Measurements from ENCODE around the gene RETREG1. TPM values are rescaled to one million over a fixed set of nuclear protein-coding genes. Genes with fewer than 3 reads are reported as not detected.

The RETREG1 gene
- total RNA-seq, 1 donor from 2014 or later = 39.8 TPM

DNA sequence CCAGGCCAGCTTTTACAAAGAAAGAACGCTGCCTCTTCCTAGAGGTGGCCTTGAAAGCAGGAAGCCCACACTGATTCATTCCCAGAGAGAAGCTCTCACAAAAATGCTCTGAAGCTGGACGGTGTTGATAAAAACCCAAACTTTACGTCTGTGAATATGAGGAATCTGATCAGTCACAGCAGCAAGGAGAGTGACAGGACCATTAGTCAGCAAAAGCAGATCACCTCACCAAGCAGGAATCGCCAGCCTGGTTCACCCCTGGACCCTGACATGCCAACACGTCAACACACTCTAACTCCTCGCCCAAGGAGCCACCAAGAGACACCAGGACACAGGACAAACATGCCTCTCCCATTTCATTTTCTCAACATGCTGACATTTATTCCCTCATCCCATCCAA is 80.6 kb downstream of the RETREG1 start:
- intact Hi-C loops (cut with micrococcal nuclease) = no loop called here

DNA sequence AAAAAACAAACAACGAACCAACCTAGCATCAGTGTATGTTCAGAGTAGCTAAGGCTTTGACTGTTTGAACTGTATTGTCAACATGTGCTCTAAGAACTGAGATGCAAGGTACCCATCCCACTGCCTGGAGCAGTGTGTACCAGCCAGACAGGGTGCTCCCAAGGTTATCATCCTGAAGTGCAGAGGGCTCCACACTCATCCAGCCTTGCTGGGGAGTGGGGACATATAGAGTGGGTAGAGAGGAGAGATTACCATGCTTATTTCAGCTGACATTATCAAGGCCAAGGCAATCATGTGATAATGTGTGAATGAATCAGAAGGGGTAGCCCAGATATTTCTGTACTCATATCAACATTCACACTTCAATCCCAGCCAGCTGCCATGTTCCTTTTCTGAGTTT is 82.5 kb downstream of the RETREG1 start:
- intact Hi-C loops (cut with micrococcal nuclease) = no loop called here

DNA sequence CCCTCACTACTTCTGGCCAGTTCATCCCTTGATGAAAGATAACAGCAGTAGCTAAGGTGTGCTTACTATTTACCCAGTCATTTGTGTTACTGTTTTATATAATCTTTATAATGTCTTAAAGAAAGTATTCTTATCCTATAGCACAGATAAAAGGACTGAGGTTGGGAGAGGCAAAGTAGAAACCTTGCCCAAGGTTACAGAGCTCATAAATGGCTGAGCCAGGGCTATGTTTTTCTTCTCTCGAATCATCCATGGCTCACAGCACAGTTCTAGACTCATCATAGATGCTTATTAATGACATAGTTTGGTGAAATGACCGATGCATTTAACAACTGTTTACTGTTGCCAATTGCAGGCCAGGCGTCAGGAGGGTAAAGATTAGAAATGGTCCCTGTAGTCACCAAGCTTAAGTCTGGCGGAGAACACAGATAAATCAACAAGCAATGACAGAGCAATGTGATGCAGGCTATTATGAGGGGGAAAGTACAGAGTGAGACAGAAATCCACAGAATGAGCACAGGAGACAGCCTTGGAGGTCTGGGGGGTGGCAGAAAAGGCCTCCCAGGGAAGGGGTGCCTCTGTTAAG is 85.6 kb downstream of the RETREG1 start:
- intact Hi-C loops (cut with micrococcal nuclease) = no loop called here

DNA sequence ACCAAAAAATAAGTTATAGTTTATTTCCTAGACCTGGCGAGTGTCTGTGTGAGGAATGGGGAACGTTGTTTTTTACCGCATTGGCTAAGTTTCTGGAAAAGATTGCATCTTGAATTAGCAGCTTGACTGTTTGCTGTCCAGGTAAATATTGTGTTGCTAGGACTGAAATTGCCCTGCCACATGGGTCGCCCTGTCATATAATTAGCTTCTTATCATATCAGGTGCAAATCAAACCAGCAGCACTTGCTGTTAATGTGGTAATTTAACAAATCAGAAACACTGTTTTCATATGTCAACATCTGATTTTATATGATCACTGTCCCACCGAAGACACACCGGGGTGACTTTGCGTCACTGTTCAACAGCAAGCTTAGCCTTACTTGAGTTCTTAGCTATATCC is 87.5 kb downstream of the RETREG1 start:
- intact Hi-C loops (cut with micrococcal nuclease) = no loop called here

DNA sequence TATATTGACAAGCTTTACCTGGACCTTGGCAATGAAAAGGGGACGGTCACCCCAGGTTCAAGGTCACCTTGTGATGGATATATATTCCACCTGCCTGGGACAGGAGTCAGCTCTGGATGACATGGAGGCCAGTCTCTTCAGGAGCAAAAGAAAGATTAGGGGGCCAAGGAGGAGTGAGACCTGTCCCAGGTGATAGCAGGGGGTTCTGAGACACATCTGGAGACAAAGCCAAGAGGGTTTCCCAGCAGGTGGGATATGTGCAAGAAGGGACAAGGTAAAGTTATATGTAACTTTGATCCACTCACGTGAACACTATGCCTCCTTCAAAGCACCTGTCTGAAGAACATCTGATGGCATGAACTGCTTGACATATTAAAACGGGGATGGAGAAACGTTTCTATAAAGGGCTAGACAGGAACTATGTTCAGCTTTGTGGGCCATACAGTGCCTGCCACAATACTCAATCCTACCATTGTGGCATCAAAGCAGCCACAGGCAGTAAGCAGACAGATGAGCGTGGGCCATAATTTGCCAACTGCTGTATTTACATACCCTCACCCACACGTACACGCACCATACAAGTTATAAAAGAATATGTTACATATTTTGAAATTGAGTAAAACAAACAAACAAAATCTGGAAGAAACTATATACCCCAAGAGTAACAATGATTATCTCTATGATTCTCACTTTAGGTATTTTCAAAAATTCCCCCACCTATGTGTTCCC is 88.3 kb downstream of the RETREG1 start:
- intact Hi-C loops (cut with micrococcal nuclease) = no loop called here

DNA sequence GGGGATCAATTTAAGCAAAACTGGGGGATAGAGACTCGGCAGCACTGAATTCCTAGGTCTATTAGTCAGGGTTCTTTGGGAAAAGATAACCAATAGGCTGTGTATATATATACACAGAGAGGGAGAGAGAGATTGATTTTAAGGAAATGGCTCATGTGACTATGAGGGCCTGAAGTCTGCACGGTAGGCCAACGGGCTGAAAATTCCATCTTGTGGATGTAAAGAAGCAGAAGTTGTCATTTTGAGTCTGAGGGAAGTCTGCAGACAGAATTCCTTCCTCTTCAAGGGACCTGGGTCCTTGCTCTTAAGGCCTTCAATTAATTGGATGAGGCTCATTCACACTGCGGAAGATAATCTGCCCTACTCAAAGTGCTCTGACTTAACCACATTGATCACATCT is 91.1 kb downstream of the RETREG1 start:
- intact Hi-C loops (cut with micrococcal nuclease) = no loop called here

DNA sequence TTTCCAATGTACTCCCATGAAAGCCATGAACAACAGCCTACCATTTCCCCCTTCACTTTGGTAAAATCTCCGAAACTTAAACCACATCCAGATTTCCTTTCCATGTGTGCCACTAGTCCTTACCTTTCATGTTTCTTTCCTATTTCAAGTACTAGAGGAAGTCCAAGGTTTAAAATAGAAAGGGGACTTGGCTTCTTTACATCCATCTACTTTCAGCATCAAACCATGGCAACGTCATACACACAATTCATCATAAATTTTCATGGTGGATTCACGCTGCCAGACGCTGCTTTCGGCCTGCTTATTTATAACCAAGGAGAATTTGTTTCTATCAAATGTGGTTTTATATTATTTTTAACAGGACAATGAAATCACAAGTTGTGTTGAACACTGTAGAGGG is 92.5 kb downstream of the RETREG1 start:
- intact Hi-C loops (cut with micrococcal nuclease) = no loop called here

DNA sequence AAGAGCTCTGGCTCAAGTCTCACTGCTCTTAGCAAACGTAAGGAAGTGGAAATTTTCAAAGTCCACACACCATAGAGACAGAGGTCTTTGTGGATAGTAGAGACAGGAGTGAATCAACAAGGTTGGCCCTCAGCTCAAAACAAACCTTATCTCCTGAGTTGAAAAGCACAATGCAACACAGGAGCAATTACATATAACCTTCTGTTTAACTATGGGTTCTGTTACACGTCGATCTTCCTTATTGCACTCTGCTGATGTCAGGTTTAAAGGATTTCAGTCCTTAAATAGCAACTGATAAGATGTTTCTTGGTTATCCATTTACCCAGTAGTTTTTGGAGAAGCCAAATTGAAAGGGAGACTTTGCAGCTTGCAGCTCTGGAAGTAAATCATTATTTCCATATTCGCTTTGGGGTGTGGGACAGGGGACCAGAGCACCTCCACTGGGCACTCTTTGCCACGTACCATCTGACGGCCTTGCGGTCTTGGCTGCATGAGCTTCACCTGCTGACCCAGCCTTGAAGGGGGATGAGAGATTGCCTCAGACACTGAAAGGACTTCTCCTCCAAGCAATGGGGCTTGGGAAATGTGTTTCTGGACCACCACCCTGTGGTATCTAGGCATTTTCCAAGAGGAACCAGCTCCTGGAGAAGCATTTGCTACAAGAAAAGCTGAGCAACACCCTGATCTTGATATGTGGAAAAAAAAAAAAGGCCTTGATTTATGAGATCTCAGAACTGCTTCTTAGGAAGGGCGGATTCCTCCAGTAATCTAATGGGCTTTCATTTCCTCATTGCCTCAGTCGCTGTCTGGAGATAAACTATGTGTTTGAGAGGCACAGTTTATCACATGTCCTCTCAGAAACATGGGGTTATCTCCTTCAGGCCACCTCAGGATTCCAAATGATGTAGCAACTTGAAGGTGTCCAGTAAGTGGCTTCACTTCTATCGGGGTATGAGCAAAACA is 95.0 kb downstream of the RETREG1 start:
- intact Hi-C loops (cut with micrococcal nuclease) = no loop called here

DNA sequence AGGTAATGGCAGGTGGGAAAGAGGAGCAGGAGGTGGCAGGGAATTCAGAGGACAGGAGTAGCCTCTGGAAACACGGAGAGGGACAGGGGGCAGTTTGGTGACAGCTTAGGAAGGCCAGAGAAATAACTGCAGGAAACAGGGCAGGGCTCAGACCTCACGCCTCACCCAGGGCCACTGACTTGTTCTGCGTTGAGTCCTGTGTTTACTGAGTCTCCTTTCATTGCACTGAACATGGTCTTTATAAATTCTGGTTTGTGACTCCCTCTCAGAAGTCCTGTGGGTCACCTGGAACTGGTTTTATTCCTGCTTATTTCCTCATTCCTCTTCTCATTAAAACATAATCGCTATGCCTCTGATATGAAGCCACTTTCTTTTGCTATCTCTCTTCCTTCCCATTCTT is 96.0 kb downstream of the RETREG1 start:
- intact Hi-C loops (cut with micrococcal nuclease) = no loop called here

DNA sequence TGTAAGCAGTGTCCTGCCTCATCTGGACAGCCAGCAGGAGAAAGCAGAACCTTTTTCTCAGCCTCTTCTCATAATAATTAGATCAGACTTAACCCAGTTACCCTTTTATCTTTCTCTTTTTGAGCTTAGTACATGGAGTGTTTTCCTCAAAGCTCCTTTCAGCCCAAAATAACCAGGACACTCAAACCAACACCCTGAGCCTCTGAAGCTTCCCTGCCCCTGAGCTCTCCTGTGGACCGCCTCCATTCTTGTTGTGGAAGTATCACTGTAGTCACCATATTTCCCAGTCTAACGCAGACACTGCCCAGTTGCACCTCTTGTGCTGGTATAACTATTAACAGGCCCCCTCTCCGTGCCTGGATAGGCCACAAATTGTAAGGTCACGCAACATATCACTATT is 97.4 kb downstream of the RETREG1 start:
- intact Hi-C loops (cut with micrococcal nuclease) = no loop called here

DNA sequence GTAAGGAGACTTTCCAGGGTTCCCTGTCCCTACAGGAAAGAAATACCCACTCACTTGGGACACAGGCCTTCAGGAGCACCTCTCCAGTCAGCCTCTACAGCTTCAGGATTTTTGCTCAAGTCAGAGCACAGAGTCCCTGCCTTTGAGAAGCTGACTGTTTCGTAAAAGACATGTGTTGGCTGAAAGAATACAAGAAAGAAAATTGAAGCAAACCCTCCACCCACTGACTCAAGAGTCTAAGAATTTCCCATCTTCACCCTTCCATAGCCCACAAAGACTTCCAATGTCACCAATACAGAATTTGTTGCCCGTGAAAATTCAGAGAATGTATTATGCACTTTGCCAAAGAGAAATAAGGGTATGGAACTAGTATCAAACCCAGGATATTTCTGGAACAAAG is 98.2 kb downstream of the RETREG1 start:
- intact Hi-C loops (cut with micrococcal nuclease) = no loop called here

DNA sequence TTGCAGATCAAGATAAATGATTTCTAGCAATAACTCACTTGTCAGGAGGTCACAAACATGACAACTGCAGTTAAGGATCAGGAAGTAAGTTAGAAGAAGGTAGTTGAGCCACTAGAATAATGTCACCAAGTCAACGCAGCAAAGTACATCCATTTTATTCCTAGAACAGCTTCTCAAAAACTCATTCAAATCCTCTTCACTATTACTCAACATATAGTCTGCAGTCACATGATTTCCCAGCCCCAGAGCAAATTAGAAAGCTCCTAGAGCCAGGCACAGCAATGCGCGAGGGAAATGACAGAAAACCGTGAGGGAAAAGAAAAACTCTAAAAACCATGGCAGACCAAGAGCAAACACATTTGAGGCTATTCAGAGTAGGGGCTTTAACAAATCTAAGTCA is 101.3 kb downstream of the RETREG1 start:
- intact Hi-C loops (cut with micrococcal nuclease) = no loop called here

DNA sequence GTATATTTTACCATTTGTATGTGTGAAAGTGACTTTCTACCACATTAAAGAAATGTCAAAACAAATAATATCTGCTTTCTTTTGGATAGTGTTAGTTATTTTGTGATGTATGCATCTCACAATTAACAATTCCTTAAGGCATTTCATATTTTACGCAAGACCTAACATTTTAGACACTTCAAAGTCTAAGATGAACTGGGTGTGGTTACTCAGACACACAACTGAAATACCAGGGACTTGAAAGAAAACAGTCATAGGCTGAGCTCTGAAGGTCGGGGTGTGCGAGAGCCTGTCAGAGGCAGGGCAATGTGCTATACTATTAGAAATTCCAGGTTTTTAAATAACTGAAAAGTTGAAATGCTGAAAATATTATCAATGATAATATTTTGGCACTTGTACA is 106.7 kb downstream of the RETREG1 start:
- intact Hi-C loops (cut with micrococcal nuclease) = no loop called here

DNA sequence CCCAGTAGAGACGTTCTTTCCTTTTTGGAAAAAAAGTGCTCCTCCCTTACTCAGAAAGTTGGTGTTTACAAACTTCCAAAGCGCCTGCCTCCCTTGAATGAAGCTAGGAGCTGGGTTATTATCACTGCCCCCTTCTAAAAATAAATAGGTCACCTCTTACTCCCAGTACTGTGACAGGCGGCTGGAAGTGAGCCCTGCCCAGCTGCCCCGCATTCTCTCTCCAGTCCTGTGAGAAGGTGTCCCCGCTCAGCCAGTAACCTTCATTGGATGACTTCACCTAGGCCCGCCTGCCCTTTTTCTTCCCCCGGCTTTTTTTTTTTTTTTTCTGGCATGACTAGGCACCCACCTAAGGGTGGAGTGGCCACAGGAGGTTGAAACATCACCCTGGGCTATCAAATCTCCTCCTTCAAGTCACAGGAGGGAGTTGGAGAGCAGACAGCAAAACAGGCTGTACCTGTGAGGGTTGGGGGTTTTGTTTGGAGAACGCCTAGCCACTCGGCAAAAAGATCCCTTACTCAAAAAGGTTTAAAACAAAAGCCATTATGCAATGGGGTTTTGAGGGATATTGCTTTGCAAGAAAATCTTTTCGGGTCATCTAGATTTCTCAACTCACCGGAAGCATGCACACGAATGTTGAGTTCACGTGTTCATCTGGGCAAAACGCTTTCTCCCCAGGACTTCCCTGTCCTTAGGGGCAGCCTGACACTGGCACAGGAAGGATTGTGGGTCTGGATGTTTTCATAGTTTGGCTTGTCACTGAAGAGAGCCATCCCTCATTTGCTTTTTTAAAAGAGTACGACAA is 107.9 kb downstream of the RETREG1 start:
- intact Hi-C loops (cut with micrococcal nuclease) = no loop called here

DNA sequence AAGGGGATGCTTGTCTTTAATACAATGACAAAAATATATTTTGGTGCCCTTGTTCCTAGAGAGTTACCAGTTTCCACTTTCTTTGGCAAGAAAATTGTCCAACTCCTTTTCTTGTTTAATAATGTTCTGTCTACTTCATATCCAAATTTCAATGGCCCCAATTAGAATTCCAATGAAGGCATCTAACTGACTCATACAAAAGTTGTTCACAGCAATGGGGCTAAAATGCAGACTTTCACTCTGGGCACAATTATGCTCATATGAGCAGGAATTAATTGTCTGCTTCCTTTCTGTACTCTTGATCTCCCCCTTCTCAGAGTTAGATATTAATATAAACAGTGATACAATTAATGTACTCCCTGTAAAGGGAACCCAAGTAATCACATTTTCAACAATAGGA is 109.1 kb downstream of the RETREG1 start:
- intact Hi-C loops (cut with micrococcal nuclease) = no loop called here

DNA sequence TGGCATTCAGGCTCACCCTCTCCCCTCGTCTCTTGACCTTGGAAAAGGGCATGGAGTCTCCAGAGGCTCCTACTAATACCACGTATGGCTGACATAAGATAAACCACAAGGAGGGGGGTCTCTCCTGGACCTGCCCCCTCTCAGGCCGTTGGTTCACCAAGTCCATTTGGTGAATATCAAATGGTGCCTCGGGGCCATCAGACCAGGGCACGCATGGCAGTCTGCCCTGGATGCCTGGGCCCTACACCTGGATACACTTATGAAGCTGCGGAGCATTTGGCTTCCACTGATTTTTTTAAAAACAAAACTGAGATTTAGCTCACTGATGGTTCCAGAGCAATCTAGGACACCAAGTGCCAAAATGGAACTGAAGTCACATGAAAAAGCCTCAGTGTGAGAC is 110.9 kb downstream of the RETREG1 start:
- intact Hi-C loops (cut with micrococcal nuclease) = no loop called here

DNA sequence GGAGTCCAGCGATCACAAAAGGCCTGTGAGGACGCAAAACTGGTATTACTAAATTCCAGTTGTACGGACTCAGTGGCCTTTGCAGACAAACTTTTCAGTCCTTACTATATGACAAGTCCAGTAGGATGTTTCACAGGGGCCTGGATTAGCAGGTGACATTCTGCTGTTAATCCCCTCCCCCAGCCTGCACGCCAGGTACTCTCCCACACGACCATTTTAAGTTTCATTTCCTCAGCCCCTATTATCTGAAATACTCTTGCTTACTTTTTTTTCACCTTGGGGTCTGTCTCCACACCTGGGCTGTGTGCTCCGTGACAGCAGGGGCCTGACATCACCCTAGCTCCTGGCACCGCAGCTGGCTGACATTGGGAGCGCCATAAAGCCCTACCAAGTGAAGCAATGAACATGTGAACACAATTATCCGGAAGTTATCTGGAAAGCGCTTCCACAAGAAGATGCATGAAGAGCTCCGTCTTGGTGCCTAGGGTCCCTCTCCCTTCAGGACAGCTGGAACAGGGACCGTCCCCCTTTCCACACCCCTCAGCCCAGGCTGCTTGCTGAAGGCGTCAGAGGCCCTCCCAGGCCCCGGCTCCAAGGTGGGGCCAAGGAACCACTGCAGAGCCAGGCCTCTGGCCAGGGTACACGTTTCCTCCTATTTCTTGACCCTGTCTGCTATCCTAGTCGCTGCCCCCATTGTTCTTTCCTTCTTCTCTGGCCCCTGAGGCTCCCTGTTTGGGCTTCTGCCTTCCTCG is 111.5 kb downstream of the RETREG1 start:
- intact Hi-C loops (cut with micrococcal nuclease) = no loop called here

DNA sequence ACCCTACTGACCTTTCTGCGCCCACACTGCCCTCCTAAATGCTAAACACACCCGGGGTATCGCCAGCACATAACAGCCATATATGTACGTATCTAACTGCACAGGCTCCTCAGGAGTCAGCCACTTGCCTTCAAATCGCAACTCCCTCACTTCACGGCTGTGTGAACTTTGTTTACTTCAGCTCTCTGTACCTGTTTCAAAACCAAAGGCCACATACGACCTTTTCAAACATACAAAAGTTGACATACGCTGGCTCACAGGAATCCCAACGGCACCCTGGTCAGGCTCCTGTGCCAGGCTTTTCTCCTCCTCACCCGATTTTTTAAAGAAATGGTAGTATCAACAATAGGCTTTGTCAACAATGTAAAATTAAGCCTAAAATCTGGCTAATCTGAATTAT is 112.2 kb downstream of the RETREG1 start:
- intact Hi-C loops (cut with micrococcal nuclease) = no loop called here

DNA sequence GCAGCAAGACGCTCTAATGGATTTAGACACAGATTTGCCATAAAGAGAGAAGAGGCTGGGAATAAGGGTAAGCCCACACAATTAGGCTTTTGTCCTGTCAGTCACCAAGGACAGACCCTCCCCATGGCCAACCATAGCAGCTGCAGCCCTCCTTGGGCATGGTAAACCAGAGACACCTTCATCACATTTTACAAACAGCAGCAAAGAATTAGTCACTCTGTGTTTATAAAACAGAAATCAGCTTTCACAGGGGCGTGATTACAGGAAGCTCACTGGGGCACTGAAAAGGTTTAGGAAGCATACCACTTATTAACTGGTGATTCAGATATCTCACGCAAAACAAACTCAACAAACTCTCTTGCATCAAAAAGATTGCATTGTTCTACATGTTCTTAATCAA is 113.9 kb downstream of the RETREG1 start:
- intact Hi-C loops (cut with micrococcal nuclease) = no loop called here

DNA sequence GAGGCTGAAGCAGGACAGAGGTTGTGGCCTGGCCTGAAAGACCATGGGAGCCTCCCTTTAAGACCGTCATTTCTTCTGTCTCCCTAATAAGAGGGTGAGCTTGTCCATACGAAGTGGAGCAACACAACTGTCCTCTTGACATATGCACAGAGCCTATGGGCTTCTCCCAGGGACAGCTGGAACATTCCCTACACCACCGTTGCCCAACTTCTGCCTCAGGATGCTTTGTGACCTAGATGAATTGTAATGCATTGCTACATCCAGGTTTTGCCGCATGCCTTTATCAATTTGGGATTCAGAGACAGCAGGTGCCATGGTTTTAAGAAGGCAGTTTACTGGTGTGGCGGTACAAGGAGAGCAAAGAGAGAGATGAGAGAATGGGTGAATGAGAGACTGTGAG is 116.8 kb downstream of the RETREG1 start:
- intact Hi-C loops (cut with micrococcal nuclease) = no loop called here

DNA sequence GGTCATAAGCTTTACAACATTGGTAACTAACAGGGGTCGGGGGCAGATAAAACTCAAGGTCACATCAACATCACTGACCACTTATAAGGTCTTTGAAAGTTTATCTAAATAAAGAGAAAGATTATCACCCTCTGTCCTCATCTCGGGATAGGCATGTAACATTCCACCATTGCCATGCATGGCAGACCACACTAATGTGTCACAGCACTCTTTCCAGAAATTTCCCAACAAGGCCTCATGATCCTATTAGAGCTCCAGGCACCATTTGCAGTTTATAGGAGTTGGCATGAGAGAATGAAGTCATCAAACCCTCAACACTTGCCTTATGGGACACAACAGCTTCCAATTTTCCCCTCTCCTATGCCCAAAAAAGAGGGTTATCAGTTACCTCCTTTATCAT is 119.3 kb downstream of the RETREG1 start:
- intact Hi-C loops (cut with micrococcal nuclease) = no loop called here
